ENCODE measurements around the gene RPTOR.

DNA sequence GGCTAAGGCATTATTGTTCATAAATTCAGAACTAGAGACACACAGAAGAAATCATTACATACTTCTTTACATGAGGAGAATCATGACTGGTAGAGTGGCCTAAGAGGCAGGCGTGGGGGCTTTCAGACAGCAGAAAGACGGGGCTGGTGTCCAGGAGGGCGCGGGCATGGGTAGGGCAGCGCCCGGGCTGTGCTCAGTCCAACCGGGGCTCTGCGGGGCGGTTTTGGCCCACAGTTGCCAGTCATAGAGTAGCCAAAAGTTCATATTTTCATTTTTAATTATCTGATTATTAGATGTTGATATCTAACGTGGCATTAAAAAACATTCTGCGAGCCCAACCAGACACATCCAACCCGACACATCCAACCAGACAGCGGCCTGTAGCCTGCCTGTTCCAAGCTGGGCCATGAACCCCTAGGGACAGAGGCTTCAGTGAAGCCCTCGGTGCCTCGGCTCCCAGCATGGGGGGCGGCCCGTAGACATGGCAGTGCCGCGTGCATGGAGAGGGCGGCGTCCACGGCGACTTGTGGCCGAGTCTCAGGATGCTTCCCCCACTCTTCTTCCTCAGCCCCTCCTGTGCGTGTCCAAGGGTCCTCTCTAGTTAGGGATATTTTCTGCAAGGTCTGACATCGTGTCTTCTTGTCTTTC lies 284.7 kb downstream of the RPTOR start:
- TF ChIP-seq, protein P1, sequence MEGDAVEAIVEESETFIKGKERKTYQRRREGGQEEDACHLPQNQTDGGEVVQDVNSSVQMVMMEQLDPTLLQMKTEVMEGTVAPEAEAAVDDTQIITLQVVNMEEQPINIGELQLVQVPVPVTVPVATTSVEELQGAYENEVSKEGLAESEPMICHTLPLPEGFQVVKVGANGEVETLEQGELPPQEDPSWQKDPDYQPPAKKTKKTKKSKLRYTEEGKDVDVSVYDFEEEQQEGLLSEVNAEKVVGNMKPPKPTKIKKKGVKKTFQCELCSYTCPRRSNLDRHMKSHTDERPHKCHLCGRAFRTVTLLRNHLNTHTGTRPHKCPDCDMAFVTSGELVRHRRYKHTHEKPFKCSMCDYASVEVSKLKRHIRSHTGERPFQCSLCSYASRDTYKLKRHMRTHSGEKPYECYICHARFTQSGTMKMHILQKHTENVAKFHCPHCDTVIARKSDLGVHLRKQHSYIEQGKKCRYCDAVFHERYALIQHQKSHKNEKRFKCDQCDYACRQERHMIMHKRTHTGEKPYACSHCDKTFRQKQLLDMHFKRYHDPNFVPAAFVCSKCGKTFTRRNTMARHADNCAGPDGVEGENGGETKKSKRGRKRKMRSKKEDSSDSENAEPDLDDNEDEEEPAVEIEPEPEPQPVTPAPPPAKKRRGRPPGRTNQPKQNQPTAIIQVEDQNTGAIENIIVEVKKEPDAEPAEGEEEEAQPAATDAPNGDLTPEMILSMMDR (conservative IDR thresholded peaks at IDR 0.05; ENCODE audit: low read length): no peak
- TF ChIP-seq EZH2phosphoT487 (IDR thresholded peaks at IDR 0.05; ENCODE audit: borderline replicate concordance, low read depth, low read length): no peak

All from OCI-LY7 (cell line).